SJSA1 (cell line): ENCODE measurements around the gene VPS4B. TPM values are rescaled to one million over a fixed set of nuclear protein-coding genes. Genes with fewer than 3 reads are reported as not detected.

Experiments used
- DNase-seq, 2 experiments: peaks; one replicate each; pipeline ENCODE4 v3.0.0-alpha.2; 2015 to 2020; ENCODE audit warnings: low spot score in 2 of 2, low read depth in 1 of 2
- H3K27ac ChIP-seq: fragments of 250-450 bp; sonication (Bioruptor Pico); 2 replicates; pipeline ENCODE4 v1.5.1; 2020; ENCODE audit warnings: mild to moderate bottlenecking, moderate library complexity
- H3K27me3 ChIP-seq: fragments of 250-450 bp; sonication (Bioruptor Pico); replicated peaks from 2 replicates; pipeline ENCODE4 v1.5.1; 2020; ENCODE audit warnings: mild to moderate bottlenecking, moderate library complexity
- H3K36me3 ChIP-seq: fragments of 250-450 bp; sonication (Bioruptor Pico); 2 replicates; pipeline ENCODE4 v1.5.1; 2020; ENCODE audit warnings: mild to moderate bottlenecking
- H3K4me1 ChIP-seq: fragments of 250-450 bp; sonication (Bioruptor Pico); replicated peaks from 2 replicates; pipeline ENCODE4 v1.6.1; 2021; ENCODE audit warnings: mild to moderate bottlenecking
- H3K4me3 ChIP-seq: fragments of 250-450 bp; sonication (Bioruptor Pico); 2 replicates; pipeline ENCODE4 v1.5.1; 2020; ENCODE audit warnings: mild to moderate bottlenecking
- H3K9me3 ChIP-seq: fragments of 250-450 bp; sonication (Bioruptor Pico); replicated peaks from 2 replicates; pipeline ENCODE4 v1.5.1; 2020; ENCODE audit warnings: mild to moderate bottlenecking
- total RNA-seq: library from RNA; depleted of rRNA; stranded (reverse); fragments of >200 nt; shearing (Covaris generic); gene quantifications from 2 replicates; pipeline ENCODE4 v1.2.3, GENCODE V29; 2014

VPS4B gene
- total RNA-seq, 1 experiment from 2014 or later, result 47.8 TPM

DNA sequence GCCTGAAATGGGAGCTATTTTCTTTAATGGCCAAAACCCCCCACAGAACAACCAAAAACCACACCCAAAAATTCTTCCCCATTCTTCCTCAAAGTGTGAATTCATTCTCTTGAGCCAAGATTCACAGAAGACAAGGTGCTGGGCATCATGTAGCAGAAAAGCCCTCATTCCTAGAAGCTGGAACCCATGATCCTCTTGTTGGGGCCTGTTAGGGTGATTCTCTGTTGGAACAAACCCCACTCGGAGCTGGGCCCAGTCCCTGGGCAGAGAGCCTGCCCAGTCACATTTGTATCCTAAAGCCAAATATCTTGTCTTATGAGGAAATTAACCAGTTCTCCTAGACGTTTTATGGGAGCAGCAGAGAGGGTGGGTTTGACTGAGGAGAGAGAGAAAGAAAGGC, 22.8 kb upstream of the VPS4B start:
- H3K36me3 ChIP-seq, result no peaks in the 10 kb centered on the region
- no peaks in the 10 kb centered on the region for H3K27me3 ChIP-seq
- DNase-seq, result no peak
- no peak overlapping the region for H3K27ac ChIP-seq
- no peak overlapping the region for H3K4me3 ChIP-seq
- no peaks in the 10 kb centered on the region for H3K9me3 ChIP-seq
- no peaks in the 10 kb centered on the region for H3K4me1 ChIP-seq

DNA sequence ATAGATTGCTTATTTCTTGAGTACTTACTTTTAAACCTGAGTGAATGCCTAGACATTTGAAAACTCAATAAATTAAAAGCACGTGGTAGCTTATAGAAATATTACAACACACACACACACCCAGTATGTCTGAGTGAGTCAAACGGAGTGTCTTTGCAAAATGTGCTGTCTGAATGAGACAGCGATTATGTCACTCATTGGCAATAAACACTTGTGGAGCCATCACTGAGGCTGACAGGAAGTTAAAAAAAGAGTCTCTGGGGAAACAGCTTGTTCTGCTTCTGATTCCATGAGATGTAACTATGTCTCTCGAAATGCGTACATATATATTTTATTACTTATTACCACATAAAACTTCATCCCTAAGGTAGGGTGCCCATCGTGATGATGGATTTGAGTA, 22.3 kb upstream of the VPS4B start:
- no peaks in the 10 kb centered on the region for H3K4me1 ChIP-seq
- DNase-seq, result no peak
- no peaks in the 10 kb centered on the region for H3K36me3 ChIP-seq
- no peak overlapping the region for H3K27ac ChIP-seq
- no peaks in the 10 kb centered on the region for H3K27me3 ChIP-seq
- no peak overlapping the region for H3K4me3 ChIP-seq
- no peaks in the 10 kb centered on the region for H3K9me3 ChIP-seq

GRCh38 chr18:63443829-63444228, 21.6 kb upstream of the VPS4B start:
- H3K36me3 ChIP-seq, result no peaks in the 10 kb centered on the region
- H3K4me1 ChIP-seq, result no peaks in the 10 kb centered on the region
- no peak overlapping the region for H3K4me3 ChIP-seq
- H3K27me3 ChIP-seq, result no peaks in the 10 kb centered on the region
- H3K9me3 ChIP-seq, result no peaks in the 10 kb centered on the region
- no peak for DNase-seq
- H3K27ac ChIP-seq, result no peak overlapping the region

DNA sequence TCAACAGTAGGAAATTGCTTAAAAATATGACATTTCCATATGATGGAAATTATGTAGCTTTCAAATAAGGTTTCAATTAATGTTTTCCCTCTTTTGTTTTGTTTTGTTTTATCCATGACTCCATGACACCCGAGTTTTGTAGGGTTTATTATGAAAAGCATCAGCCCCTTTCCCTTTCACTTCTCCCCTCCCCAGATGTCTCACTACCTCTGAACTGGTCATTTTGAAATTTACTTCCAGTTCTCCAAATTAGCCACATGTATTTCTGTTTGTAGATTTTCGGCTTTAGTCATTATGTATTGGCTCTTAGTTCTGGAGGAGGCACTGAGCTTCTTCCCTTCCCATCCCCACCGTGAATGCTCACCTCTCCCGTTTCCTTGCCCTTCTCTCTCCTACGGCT, 18.6 kb upstream of the VPS4B start:
- Histone ChIP-seq H3K4me1 (no peaks in the 10 kb centered on the region), H3K9me3 (no peaks in the 10 kb centered on the region), H3K4me3 (no peak overlapping the region), H3K36me3 (no peaks in the 10 kb centered on the region), H3K27me3 (no peaks in the 10 kb centered on the region), H3K27ac (no peak overlapping the region)
- no peak for DNase-seq

GRCh38 chr18:63440219-63440618, 17.9 kb upstream of the VPS4B start:
- Histone ChIP-seq H3K27me3 (no peaks in the 10 kb centered on the region), H3K4me3 (no peak overlapping the region), H3K9me3 (no peaks in the 10 kb centered on the region), H3K27ac (no peak overlapping the region), H3K36me3 (no peaks in the 10 kb centered on the region), H3K4me1 (no peaks in the 10 kb centered on the region)
- DNase-seq, result no peak

GRCh38 chr18:63439334-63439733, 17.1 kb upstream of the VPS4B start:
- H3K9me3 ChIP-seq, result no peaks in the 10 kb centered on the region
- H3K4me1 ChIP-seq, result no peaks in the 10 kb centered on the region
- H3K27me3 ChIP-seq, result no peaks in the 10 kb centered on the region
- peak in 1 of 2 experiments; percentile 46 for DNase-seq
- H3K36me3 ChIP-seq, result no peaks in the 10 kb centered on the region
- H3K4me3 ChIP-seq, result no peak overlapping the region
- no peak overlapping the region for H3K27ac ChIP-seq

GRCh38 chr18:63438181-63438580, 15.9 kb upstream of the VPS4B start:
- no peak overlapping the region for H3K27ac ChIP-seq

DNA sequence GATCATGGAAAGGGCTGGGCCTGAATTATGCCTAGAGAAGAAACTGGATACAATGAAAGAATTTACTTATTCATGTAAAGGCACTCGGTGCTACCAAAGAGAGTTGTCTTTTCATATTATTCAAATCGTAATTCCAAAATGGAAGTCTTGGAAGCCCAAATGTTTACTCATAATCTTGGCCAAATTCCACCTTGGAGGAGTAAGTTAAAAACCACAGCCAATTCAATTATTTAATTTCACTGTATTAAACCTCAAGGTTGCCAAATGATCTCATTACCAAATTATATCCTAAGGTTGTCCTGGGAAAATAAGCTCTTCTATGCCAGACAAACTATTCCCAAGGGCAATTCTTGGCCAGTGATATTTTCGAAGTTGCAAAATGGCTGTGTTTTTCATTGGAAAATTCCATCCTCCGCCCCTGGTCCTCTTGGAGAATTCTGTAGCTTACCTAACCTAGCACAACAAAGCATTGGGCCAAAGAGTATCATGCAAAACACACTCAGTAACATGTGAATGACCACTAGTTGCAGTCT, 11.1 kb upstream of the VPS4B start:
- no peaks in the 10 kb centered on the region for H3K4me1 ChIP-seq
- H3K27ac ChIP-seq, result no peak overlapping the region
- no peak overlapping the region for H3K4me3 ChIP-seq
- no peaks in the 10 kb centered on the region for H3K36me3 ChIP-seq
- no peaks in the 10 kb centered on the region for H3K9me3 ChIP-seq
- H3K27me3 ChIP-seq, result peaks cover 26% of the 10 kb centered on the region
- DNase-seq, result no peak

More at GRCh38 chr18:63438181-63438580, 15.9 kb upstream of the VPS4B start:
- H3K9me3 ChIP-seq, result no peaks in the 10 kb centered on the region
- H3K36me3 ChIP-seq, result no peaks in the 10 kb centered on the region
- H3K27me3 ChIP-seq, result peaks cover 6% of the 10 kb centered on the region; the same call in 1 of the 2 replicates
- no peak overlapping the region for H3K4me3 ChIP-seq
- no peak for DNase-seq
- no peaks in the 10 kb centered on the region for H3K4me1 ChIP-seq

DNA sequence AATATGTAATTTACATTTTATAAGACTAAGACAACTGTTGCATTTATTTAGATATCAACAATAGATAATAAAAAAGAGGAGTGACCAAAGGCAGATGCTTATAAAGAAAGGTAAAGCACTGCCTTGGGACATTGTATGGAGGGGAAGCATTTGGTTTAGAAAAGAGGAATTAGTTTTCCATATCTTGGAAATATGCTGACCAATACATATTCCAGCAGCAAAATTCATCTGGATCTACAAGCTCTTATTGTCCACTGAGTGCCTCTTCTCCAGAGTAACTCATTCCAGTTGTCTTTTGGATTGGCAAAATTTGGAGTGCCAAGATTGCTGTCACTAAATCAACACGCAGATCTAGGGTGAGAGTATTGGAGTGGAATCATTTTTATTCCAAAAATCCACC, 8.9 kb upstream of the VPS4B start:
- peaks cover 26% of the 10 kb centered on the region for H3K27me3 ChIP-seq
- no peak for DNase-seq

GRCh38 chr18:63430526-63430925, 8.2 kb upstream of the VPS4B start:
- Histone ChIP-seq H3K36me3 (no peaks in the 10 kb centered on the region), H3K4me1 (no peaks in the 10 kb centered on the region; the same call in 1 of the 2 replicates), H3K27me3 (peaks cover 26% of the 10 kb centered on the region), H3K27ac (no peak overlapping the region), H3K9me3 (no peaks in the 10 kb centered on the region), H3K4me3 (no peak overlapping the region)
- no peak for DNase-seq

More for the DNA sequence above, 8.9 kb upstream of the VPS4B start:
- Histone ChIP-seq H3K4me1 (no peaks in the 10 kb centered on the region; the same call in 1 of the 2 replicates), H3K9me3 (no peaks in the 10 kb centered on the region), H3K36me3 (no peaks in the 10 kb centered on the region), H3K4me3 (no peak overlapping the region), H3K27ac (no peak overlapping the region)

DNA sequence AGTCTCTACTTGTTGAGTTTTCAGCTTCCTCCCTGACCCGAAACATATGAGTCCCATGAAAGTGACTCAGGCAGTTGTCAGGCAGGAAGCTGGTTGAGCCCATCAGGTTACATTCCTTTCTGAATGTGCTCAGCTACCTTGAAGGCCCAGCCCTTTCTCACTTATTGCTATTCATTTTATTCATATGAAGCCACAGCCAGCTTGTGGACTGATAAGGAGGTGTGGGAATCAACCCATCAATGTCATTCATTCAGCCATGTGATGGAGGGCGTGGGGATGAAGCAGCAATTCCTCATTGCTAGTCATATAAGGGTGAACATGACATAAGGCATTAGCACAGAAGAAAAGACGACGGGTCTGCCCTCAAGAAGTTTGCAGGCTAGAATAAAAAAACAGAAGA, 5.3 kb upstream of the VPS4B start:
- peaks cover 14% of the 10 kb centered on the region for H3K27me3 ChIP-seq
- DNase-seq, result no peak
- no peak overlapping the region for H3K4me3 ChIP-seq
- no peaks in the 10 kb centered on the region for H3K9me3 ChIP-seq
- H3K36me3 ChIP-seq, result no peaks in the 10 kb centered on the region
- no peak overlapping the region for H3K27ac ChIP-seq
- H3K4me1 ChIP-seq, result peaks cover 6% of the 10 kb centered on the region

- H3K4me1 ChIP-seq, result peaks cover 11% of the 10 kb centered on the region
- peak overlapping the region; percentile 67 for H3K4me3 ChIP-seq
- H3K9me3 ChIP-seq, result no peaks in the 10 kb centered on the region
- H3K27me3 ChIP-seq, result no peaks in the 10 kb centered on the region
- peak overlapping the region; percentile 82 for H3K27ac ChIP-seq
- DNase-seq, result no peak
- peaks cover 15% of the 10 kb centered on the region for H3K36me3 ChIP-seq
Measured at GRCh38 chr18:63422864-63423304, 608 bp upstream of the VPS4B start.

DNA sequence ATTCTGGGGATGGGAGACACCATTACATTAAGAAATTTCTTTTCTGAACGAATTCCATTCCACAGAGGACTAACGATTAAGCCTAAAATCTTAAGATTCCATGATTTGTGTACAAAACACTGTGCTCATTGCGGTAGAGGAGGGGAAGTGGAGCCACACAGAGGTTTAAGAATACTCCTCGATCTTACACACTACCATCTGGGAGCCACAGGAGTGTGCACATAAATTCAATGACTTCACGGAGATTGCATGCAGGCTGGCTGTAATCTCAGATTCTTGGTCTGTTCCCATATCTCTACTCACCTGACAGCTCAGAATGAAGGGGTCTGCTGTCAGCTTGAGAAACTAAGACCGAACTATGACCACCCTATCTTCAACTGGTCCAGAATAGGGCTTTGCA, 762 bp downstream of the VPS4B start:
- Histone ChIP-seq H3K4me3 (peak overlapping the region; percentile 67), H3K27ac (peak overlapping the region; percentile 82), H3K27me3 (no peaks in the 10 kb centered on the region), H3K4me1 (peaks cover 11% of the 10 kb centered on the region), H3K36me3 (peaks cover 25% of the 10 kb centered on the region), H3K9me3 (no peaks in the 10 kb centered on the region)
- DNase-seq, result no peak

GRCh38 chr18:63412953-63413352, 9.3 kb downstream of the VPS4B start:
- Histone ChIP-seq H3K4me1 (peaks cover 5% of the 10 kb centered on the region), H3K4me3 (no peak overlapping the region), H3K27ac (no peak overlapping the region), H3K9me3 (no peaks in the 10 kb centered on the region), H3K36me3 (peaks cover 63% of the 10 kb centered on the region), H3K27me3 (no peaks in the 10 kb centered on the region)
- no peak for DNase-seq

DNA sequence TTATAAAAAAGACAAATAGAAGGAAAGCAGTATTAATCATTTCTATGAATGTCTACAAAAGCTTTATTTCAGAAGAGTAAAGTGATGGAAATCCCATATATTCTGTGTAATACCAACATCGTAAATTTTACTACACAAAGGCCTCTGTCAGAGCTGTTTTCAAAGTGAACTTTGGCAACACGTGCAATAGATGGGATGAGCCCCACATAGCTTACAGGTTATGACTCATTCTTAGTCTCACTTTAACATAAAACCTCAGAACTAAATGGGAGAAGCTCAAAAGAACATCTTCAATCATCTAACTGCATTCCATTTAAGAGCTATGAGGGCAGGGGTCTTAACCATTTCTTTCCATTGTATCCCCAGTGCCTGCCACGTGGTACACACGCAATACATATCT, 11.5 kb downstream of the VPS4B start:
- no peak overlapping the region for H3K4me3 ChIP-seq
- no peaks in the 10 kb centered on the region for H3K9me3 ChIP-seq
- H3K4me1 ChIP-seq, result peaks cover 5% of the 10 kb centered on the region
- peaks cover 67% of the 10 kb centered on the region for H3K36me3 ChIP-seq
- H3K27me3 ChIP-seq, result no peaks in the 10 kb centered on the region
- peak in 1 of 2 experiments; percentile 5 for DNase-seq
- H3K27ac ChIP-seq, result no peak overlapping the region
